ENCODE measurements around the gene CC2D2A.

Gene CC2D2A

GRCh38 chr4:15488136-15488535 lies 18.5 kb downstream of the CC2D2A start:
- no peaks in the 10 kb centered on the region for H3K27me3 ChIP-seq (ENCODE audit: control insufficient read depth in 1 of 2, insufficient read depth in 1 of 2, low read length in 2 of 2)
- no peak overlapping the region for H3K9ac ChIP-seq (ENCODE audit: low read length)
- no peak overlapping the region for H2AK5ac ChIP-seq (ENCODE audit: low read length, severe bottlenecking)
- no peak overlapping the region for H3K4me2 ChIP-seq (ENCODE audit: low read length, poor library complexity, severe bottlenecking)
- no peak overlapping the region for H4K8ac ChIP-seq (ENCODE audit: low read length)
- H3K4me1 ChIP-seq (ENCODE audit: control insufficient read depth, insufficient read depth, low read depth, low read length), result no peaks in the 10 kb centered on the region
- no peak overlapping the region for H3K27ac ChIP-seq (ENCODE audit: low read length, poor library complexity, severe bottlenecking)
- H2BK120ac ChIP-seq (ENCODE audit: low read depth, low read length), result no peak overlapping the region
- H3K36me3 ChIP-seq (ENCODE audit: control insufficient read depth in 1 of 2, insufficient read depth in 2 of 2, low read depth in 1 of 2, low read length in 2 of 2), result peaks cover 3 to 30% of the 10 kb centered on the region in 2 experiments
- H4K91ac ChIP-seq (ENCODE audit: low read length), result no peak overlapping the region
- H2AFZ ChIP-seq (ENCODE audit: low read depth, low read length), result no peak overlapping the region
- no peak overlapping the region for H2BK12ac ChIP-seq (ENCODE audit: low read length in 2 of 2)
- H3K4ac ChIP-seq (ENCODE audit: low read depth in 1 of 2, low read length in 2 of 2), result no peak overlapping the region
- no peak overlapping the region for H3K4me3 ChIP-seq (ENCODE audit: insufficient read depth in 1 of 2, low read depth in 1 of 2, low read length in 2 of 2)
- peaks cover 32% of the 10 kb centered on the region for H3K9me3 ChIP-seq (ENCODE audit: control insufficient read depth, low read length)
- no peak overlapping the region for H2BK15ac ChIP-seq (ENCODE audit: low read depth, poor library complexity, severe bottlenecking)
- H3K18ac ChIP-seq (ENCODE audit: low read depth in 1 of 2, low read length in 2 of 2), result no peak overlapping the region
- H3K23ac ChIP-seq (ENCODE audit: low read length in 2 of 2), result no peak overlapping the region
- no peak overlapping the region for H3K14ac ChIP-seq (ENCODE audit: low read length in 2 of 2)
- peaks cover 19% of the 10 kb centered on the region for H3K79me1 ChIP-seq (replicated peaks; ENCODE audit: low read length, poor library complexity, severe bottlenecking)
- no peak overlapping the region for H2BK5ac ChIP-seq (ENCODE audit: low read depth, low read length, poor library complexity, severe bottlenecking)
- DNase-seq, result no peak

GRCh38 chr4:15488658-15489470 lies 19.2 kb downstream of the CC2D2A start:
- Histone ChIP-seq H3K4me1 (ENCODE audit: control insufficient read depth, insufficient read depth, low read depth, low read length) (no peaks in the 10 kb centered on the region), H3K27me3 (ENCODE audit: control insufficient read depth in 1 of 2, insufficient read depth in 1 of 2, low read length in 2 of 2) (no peaks in the 10 kb centered on the region), H3K18ac (ENCODE audit: low read depth in 1 of 2, low read length in 2 of 2) (peak overlapping the region in 1 of 2 experiments; percentile 73), H3K9ac (ENCODE audit: low read length) (peak overlapping the region; percentile 47), H3K4me2 (ENCODE audit: low read length, poor library complexity, severe bottlenecking) (no peak overlapping the region), H2BK12ac (ENCODE audit: low read length in 2 of 2) (no peak overlapping the region), H3K23ac (ENCODE audit: low read length in 2 of 2) (no peak overlapping the region), H2AK5ac (ENCODE audit: low read length, severe bottlenecking) (no peak overlapping the region), H3K36me3 (ENCODE audit: control insufficient read depth in 1 of 2, insufficient read depth in 2 of 2, low read depth in 1 of 2, low read length in 2 of 2) (peaks cover 3 to 23% of the 10 kb centered on the region in 2 experiments), H3K4ac (ENCODE audit: low read depth in 1 of 2, low read length in 2 of 2) (peak overlapping the region in 1 of 2 experiments; percentile 26), H2BK5ac (ENCODE audit: low read depth, low read length, poor library complexity, severe bottlenecking) (no peak overlapping the region), H3K4me3 (ENCODE audit: insufficient read depth in 1 of 2, low read depth in 1 of 2, low read length in 2 of 2) (peak overlapping the region in 1 of 2 experiments; percentile 53), H3K14ac (ENCODE audit: low read length in 2 of 2) (no peak overlapping the region), H3K79me1 (replicated peaks; ENCODE audit: low read length, poor library complexity, severe bottlenecking) (peaks cover 19% of the 10 kb centered on the region), H4K8ac (ENCODE audit: low read length) (no peak overlapping the region), H2AFZ (ENCODE audit: low read depth, low read length) (no peak overlapping the region), H2BK15ac (ENCODE audit: low read depth, poor library complexity, severe bottlenecking) (no peak overlapping the region), H2BK120ac (ENCODE audit: low read depth, low read length) (no peak overlapping the region), H4K91ac (ENCODE audit: low read length) (no peak overlapping the region), H3K9me3 (ENCODE audit: control insufficient read depth, low read length) (peaks cover 32% of the 10 kb centered on the region), H3K27ac (ENCODE audit: low read length, poor library complexity, severe bottlenecking) (no peak overlapping the region)
- 87% methylated on average over 5 of the region's 6 CpGs for WGBS
- peak; percentile 48 for DNase-seq

GRCh38 chr4:15489551-15489950 lies 19.9 kb downstream of the CC2D2A start:
- H2AK5ac ChIP-seq (ENCODE audit: low read length, severe bottlenecking), result no peak overlapping the region
- peaks cover 7 to 20% of the 10 kb centered on the region in 2 experiments for H3K36me3 ChIP-seq (ENCODE audit: control insufficient read depth in 1 of 2, insufficient read depth in 2 of 2, low read depth in 1 of 2, low read length in 2 of 2)
- no peak overlapping the region for H3K27ac ChIP-seq (ENCODE audit: low read length, poor library complexity, severe bottlenecking)
- H2AFZ ChIP-seq (ENCODE audit: low read depth, low read length), result no peak overlapping the region
- WGBS, result 93% methylated on average over 2 of the region's 2 CpGs
- no peak overlapping the region for H3K23ac ChIP-seq (ENCODE audit: low read length in 2 of 2)
- peaks cover 32% of the 10 kb centered on the region for H3K9me3 ChIP-seq (ENCODE audit: control insufficient read depth, low read length)
- H3K18ac ChIP-seq (ENCODE audit: low read depth in 1 of 2, low read length in 2 of 2), result no peak overlapping the region
- no peaks in the 10 kb centered on the region for H3K4me1 ChIP-seq (ENCODE audit: control insufficient read depth, insufficient read depth, low read depth, low read length)
- H3K4me2 ChIP-seq (ENCODE audit: low read length, poor library complexity, severe bottlenecking), result no peak overlapping the region
- peak overlapping the region in 1 of 2 experiments; percentile 24 for H3K4ac ChIP-seq (ENCODE audit: low read depth in 1 of 2, low read length in 2 of 2)
- no peak overlapping the region for H2BK120ac ChIP-seq (ENCODE audit: low read depth, low read length)
- H4K8ac ChIP-seq (ENCODE audit: low read length), result no peak overlapping the region
- no peak overlapping the region for H2BK5ac ChIP-seq (ENCODE audit: low read depth, low read length, poor library complexity, severe bottlenecking)
- H2BK15ac ChIP-seq (ENCODE audit: low read depth, poor library complexity, severe bottlenecking), result no peak overlapping the region
- DNase-seq, result no peak
- H3K4me3 ChIP-seq (ENCODE audit: insufficient read depth in 1 of 2, low read depth in 1 of 2, low read length in 2 of 2), result peak overlapping the region in 1 of 2 experiments; percentile 13
- no peak overlapping the region for H3K14ac ChIP-seq (ENCODE audit: low read length in 2 of 2)
- H4K91ac ChIP-seq (ENCODE audit: low read length), result no peak overlapping the region
- H3K79me1 ChIP-seq (replicated peaks; ENCODE audit: low read length, poor library complexity, severe bottlenecking), result peaks cover 17% of the 10 kb centered on the region
- H3K27me3 ChIP-seq (ENCODE audit: control insufficient read depth in 1 of 2, insufficient read depth in 1 of 2, low read length in 2 of 2), result no peaks in the 10 kb centered on the region
- H2BK12ac ChIP-seq (ENCODE audit: low read length in 2 of 2), result no peak overlapping the region
- H3K9ac ChIP-seq (ENCODE audit: low read length), result peak overlapping the region; percentile 47

GRCh38 chr4:15493411-15493810 lies 23.7 kb downstream of the CC2D2A start:
- no peak overlapping the region for H4K91ac ChIP-seq (ENCODE audit: low read length)
- H3K9me3 ChIP-seq (ENCODE audit: control insufficient read depth, low read length), result peaks cover 9% of the 10 kb centered on the region
- peaks cover 7 to 9% of the 10 kb centered on the region in 2 experiments for H3K36me3 ChIP-seq (ENCODE audit: control insufficient read depth in 1 of 2, insufficient read depth in 2 of 2, low read depth in 1 of 2, low read length in 2 of 2)
- no peak overlapping the region for H3K9ac ChIP-seq (ENCODE audit: low read length)
- DNase-seq, result no peak
- no peak overlapping the region for H2BK120ac ChIP-seq (ENCODE audit: low read depth, low read length)
- H3K4me1 ChIP-seq (ENCODE audit: control insufficient read depth, insufficient read depth, low read depth, low read length), result no peaks in the 10 kb centered on the region
- H2AK5ac ChIP-seq (ENCODE audit: low read length, severe bottlenecking), result no peak overlapping the region
- H2AFZ ChIP-seq (ENCODE audit: low read depth, low read length), result no peak overlapping the region
- peak overlapping the region in 1 of 2 experiments; percentile 55 for H3K14ac ChIP-seq (ENCODE audit: low read length in 2 of 2)
- H3K4me3 ChIP-seq (ENCODE audit: insufficient read depth in 1 of 2, low read depth in 1 of 2, low read length in 2 of 2), result no peak overlapping the region
- no peak overlapping the region for H3K23ac ChIP-seq (ENCODE audit: low read length in 2 of 2)
- H2BK5ac ChIP-seq (ENCODE audit: low read depth, low read length, poor library complexity, severe bottlenecking), result no peak overlapping the region
- peaks cover 18% of the 10 kb centered on the region for H3K79me1 ChIP-seq (replicated peaks; ENCODE audit: low read length, poor library complexity, severe bottlenecking)
- no peak overlapping the region for H3K4ac ChIP-seq (ENCODE audit: low read depth in 1 of 2, low read length in 2 of 2)
- H3K18ac ChIP-seq (ENCODE audit: low read depth in 1 of 2, low read length in 2 of 2), result no peak overlapping the region
- H3K27me3 ChIP-seq (ENCODE audit: control insufficient read depth in 1 of 2, insufficient read depth in 1 of 2, low read length in 2 of 2), result no peaks in the 10 kb centered on the region
- H3K27ac ChIP-seq (ENCODE audit: low read length, poor library complexity, severe bottlenecking), result no peak overlapping the region
- H2BK15ac ChIP-seq (ENCODE audit: low read depth, poor library complexity, severe bottlenecking), result no peak overlapping the region
- H2BK12ac ChIP-seq (ENCODE audit: low read length in 2 of 2), result no peak overlapping the region
- no peak overlapping the region for H4K8ac ChIP-seq (ENCODE audit: low read length)
- H3K4me2 ChIP-seq (ENCODE audit: low read length, poor library complexity, severe bottlenecking), result no peak overlapping the region
